K562 (cell line): ENCODE data around the gene CLIP2. TPM values are rescaled to one million over a fixed set of nuclear protein-coding genes. Genes with fewer than 3 reads are reported as not detected.
A peak's percentile ranks its signal among the peaks of the same experiment; 100 is the strongest.

Experiments
- ARID1B ChIP-seq: fragments of 450-650 bp; IDR thresholded peaks from 2 replicates; pipeline ENCODE4 v1.6.1; 2016; ENCODE audit warnings: antibody characterized with exemption, mild to moderate bottlenecking, inconsistent platforms
- ATF1 ChIP-seq, 2 experiments: fragments of 450-650 bp in 1 of 2; IDR thresholded peaks; 2 replicates each; pipeline ENCODE4 v1.6.1; 2016; ENCODE audit warnings: missing compliant biosample characterization in 1 of 2, missing genetic modification characterization in 1 of 2
- BCOR ChIP-seq: fragments of 450-650 bp; IDR thresholded peaks from 2 replicates; pipeline ENCODE4 v1.6.1; 2016
- DPF2 ChIP-seq: fragments of 450-650 bp; IDR thresholded peaks from 2 replicates; pipeline ENCODE4 v1.6.1; 2016
- EP300 ChIP-seq: IDR thresholded peaks from 2 replicates; pipeline ENCODE4 v1.6.1; 2012; ENCODE audit warnings: low read length, improper control_type of control experiment
- ETV1 ChIP-seq: fragments of 450-650 bp; conservative IDR thresholded peaks from 2 replicates; pipeline ENCODE4 v1.6.1; 2016; ENCODE audit warnings: missing genetic modification characterization, control low read depth, low read depth, missing compliant biosample characterization
- GATAD2A ChIP-seq: fragments of 450-650 bp; IDR thresholded peaks from 2 replicates; pipeline ENCODE4 v1.6.1; 2017
- JUN ChIP-seq, 2 experiments: sonication (generic) in 1 of 2; formaldehyde crosslinking in 1 of 2; IDR thresholded peaks; 2 replicates each; pipeline versions ENCODE4 v1.6.1 to v1.8.0; 2012 to 2022; ENCODE audit warnings: borderline replicate concordance in 2 of 2, mild to moderate bottlenecking in 2 of 2, improper control_type of control experiment in 1 of 2, low read depth in 1 of 2, low read length in 1 of 2, missing genetic modification reagents in 1 of 2
- MTA1 ChIP-seq: fragments of 450-650 bp; IDR thresholded peaks from 2 replicates; pipeline ENCODE4 v1.6.1; 2017; ENCODE audit warnings: borderline replicate concordance
- PCBP1 ChIP-seq: fragments of 200-400 bp; formaldehyde crosslinking; IDR thresholded peaks from 2 replicates; pipeline ENCODE4 v1.6.1; 2018; ENCODE audit warnings: mild to moderate bottlenecking, low read depth, low read length; ENCODE audit not compliant: poor library complexity, severe bottlenecking
- RBM25 ChIP-seq: fragments of 200-400 bp; formaldehyde crosslinking; IDR thresholded peaks from 2 replicates; pipeline ENCODE4 v1.6.1; 2018; ENCODE audit warnings: low read length, low read depth, moderate library complexity; ENCODE audit not compliant: severe bottlenecking
- SRF ChIP-seq, 2 experiments: fragments of 250-450, 450-650 bp in 1 of 2; sonication (Bioruptor Pico) in 1 of 2; sonication (generic) in 1 of 2; formaldehyde crosslinking; IDR thresholded peaks; 2 replicates each; pipeline versions ENCODE4 v1.5.0 to v1.5.1; 2020 to 2022; ENCODE audit warnings: mild to moderate bottlenecking in 1 of 2, missing genetic modification reagents in 1 of 2
- SRSF7 ChIP-seq: fragments of 200-400 bp; formaldehyde crosslinking; optimal IDR thresholded peaks from 2 replicates; pipeline ENCODE3; 2017; ENCODE audit warnings: mild to moderate bottlenecking, low read depth, low read length
- TEAD1 ChIP-seq, 2 experiments: fragments of 450-650 bp in 1 of 2; sonication (generic) in 1 of 2; formaldehyde crosslinking; IDR thresholded peaks; 2 replicates each; pipeline versions ENCODE4 v1.4.0 to v1.8.0; 2020 to 2022; ENCODE audit warnings: mild to moderate bottlenecking in 2 of 2, missing genetic modification reagents in 1 of 2
- TEAD4 ChIP-seq, 2 experiments: sonication (generic) in 1 of 2; formaldehyde crosslinking in 1 of 2; IDR thresholded peaks; 2 replicates each; pipeline versions ENCODE4 v1.6.1 to v1.8.0; 2012 to 2022; ENCODE audit warnings: borderline replicate concordance in 1 of 2, inconsistent platforms in 1 of 2, low read length in 1 of 2, mild to moderate bottlenecking in 1 of 2, missing genetic modification reagents in 1 of 2
- XRCC5 ChIP-seq: fragments of 200-400 bp; formaldehyde crosslinking; IDR thresholded peaks from 2 replicates; pipeline ENCODE4 v1.6.1; 2017; ENCODE audit warnings: low read depth, mild to moderate bottlenecking, low read length
- ZBTB17 ChIP-seq: fragments of 450-650 bp; formaldehyde crosslinking; IDR thresholded peaks from 2 replicates; pipeline ENCODE4 v1.4.0; 2020; ENCODE audit warnings: mild to moderate bottlenecking
- ZC3H11A ChIP-seq: IDR thresholded peaks from 2 replicates; pipeline ENCODE4 v1.6.1; 2012; ENCODE audit warnings: low read depth, low read length, improper control_type of control experiment
- ZEB2 ChIP-seq: fragments of 450-650 bp; IDR thresholded peaks from 2 replicates; pipeline ENCODE4 v1.6.1; 2016
- ZNF143 ChIP-seq: sonication (generic); formaldehyde crosslinking; IDR thresholded peaks from 2 replicates; pipeline ENCODE4 v1.9.0; 2022; ENCODE audit warnings: mild to moderate bottlenecking, missing genetic modification reagents
- polyA plus RNA-seq, 8 experiments: library from polyadenylated mRNA; depleted of rRNA in 4 of 8; stranded (reverse) in 5 of 8; unstranded in 3 of 8; fragments of >200 nt; fragmentation: Nextera tagmentation in 2 of 8; fragmentation: Illumina TruSeq in 1 of 8; extraction: Ambion mirVana in 2 of 8; extraction: Trizol in 1 of 8; gene quantifications; 2 replicates each; pipeline versions ENCODE4 v1.2.1 to v1.2.3, GENCODE V29; 2011 to 2014; ENCODE audit warnings: inconsistent platforms in 1 of 8, missing spikeins in 1 of 8
- total RNA-seq, 7 experiments: library from RNA; depleted of rRNA in 6 of 7; stranded (reverse); fragments of >200 nt in 6 of 7; fragmentation: Illumina TruSeq in 2 of 7; extraction: Trizol in 2 of 7; gene quantifications; 2 replicates each; pipeline versions ENCODE4 v1.2.1 to v1.2.3, GENCODE V29; 2011 to 2021; ENCODE audit warnings: low replicate concordance in 1 of 7
- TF ChIP-seq, protein P1 (sequence below): sonication (generic); formaldehyde crosslinking; IDR thresholded peaks from 2 replicates; pipeline ENCODE4 v1.9.0; 2022; ENCODE audit warnings: mild to moderate bottlenecking, missing genetic modification reagents
- TF ChIP-seq, protein P2 (sequence below): sonication (generic); formaldehyde crosslinking; IDR thresholded peaks from 2 replicates; pipeline ENCODE4 v1.9.0; 2022; ENCODE audit warnings: mild to moderate bottlenecking, missing genetic modification reagents
- TF ChIP-seq, protein P3 (sequence below), 2 experiments: fragments of 250-450 bp in 1 of 2; fragments of 450-650 bp in 1 of 2; sonication (Bioruptor Pico) in 1 of 2; IDR thresholded peaks; 2 replicates each; pipeline versions ENCODE4 v1.6.1 to v1.8.0; 2016 to 2021; ENCODE audit warnings: mild to moderate bottlenecking in 2 of 2, moderate library complexity in 2 of 2, missing compliant biosample characterization in 1 of 2, missing genetic modification characterization in 1 of 2
- TF ChIP-seq, protein P4 (sequence below): fragments of 450-650 bp; IDR thresholded peaks from 2 replicates; pipeline ENCODE4 v1.6.1; 2017; ENCODE audit warnings: antibody characterized with exemption

The CLIP2 gene
- total and polyA plus RNA-seq, 9 of the 15 experiments (the other 6 are each of a cell fraction or from before 2014, with no cell fraction given): 0.07 to 5.4 (median 2.1) TPM

DNA sequence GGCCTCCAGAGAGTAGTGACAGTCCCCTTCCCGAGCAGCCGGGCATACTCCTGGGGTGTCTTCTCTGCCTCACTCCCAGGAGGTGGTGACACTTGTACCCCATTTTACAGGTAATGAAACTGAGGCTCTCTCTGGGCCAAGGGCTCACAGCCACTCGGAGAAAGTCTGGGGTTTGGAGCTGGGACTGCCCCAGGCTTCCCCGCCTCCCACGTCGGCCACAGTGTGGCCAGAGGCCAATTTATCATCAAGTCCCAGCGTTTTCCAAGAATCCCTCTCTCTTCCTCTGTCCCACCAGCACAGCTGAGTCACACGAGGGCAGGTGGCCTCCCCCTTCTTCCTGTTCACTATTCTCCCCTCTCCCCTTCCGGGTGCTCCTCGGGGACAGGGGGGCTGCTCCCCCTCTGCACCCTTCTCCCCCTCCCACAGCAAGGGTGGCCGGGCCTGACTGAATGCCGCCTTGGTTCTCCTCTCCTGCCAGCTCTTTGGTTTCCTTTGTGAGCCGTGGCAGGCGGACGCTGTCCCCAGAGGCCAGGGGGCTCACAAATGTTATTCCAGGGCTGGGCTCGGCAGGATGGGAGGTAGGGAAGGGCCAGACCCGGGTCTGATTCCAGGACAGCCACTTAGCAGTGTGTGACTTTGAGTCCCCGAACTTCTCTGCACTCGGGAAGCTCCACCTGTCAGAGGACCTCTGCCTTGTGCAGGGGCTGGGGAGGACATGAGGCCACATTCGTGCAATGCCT lies 17.7 kb downstream of the CLIP2 start (continued):
- TF ChIP-seq, protein P1, sequence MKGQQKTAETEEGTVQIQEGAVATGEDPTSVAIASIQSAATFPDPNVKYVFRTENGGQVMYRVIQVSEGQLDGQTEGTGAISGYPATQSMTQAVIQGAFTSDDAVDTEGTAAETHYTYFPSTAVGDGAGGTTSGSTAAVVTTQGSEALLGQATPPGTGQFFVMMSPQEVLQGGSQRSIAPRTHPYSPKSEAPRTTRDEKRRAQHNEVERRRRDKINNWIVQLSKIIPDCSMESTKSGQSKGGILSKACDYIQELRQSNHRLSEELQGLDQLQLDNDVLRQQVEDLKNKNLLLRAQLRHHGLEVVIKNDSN (CRISPR knock-in tag): 0 out of 2 replicates have a peak, but pooled peaks have one; percentile 11
- TF ChIP-seq EP300 (peak; percentile 57; the same call in 1 of the 2 replicates), ZC3H11A (no peak), SRF (CRISPR knock-in tag; IDR thresholded peaks at IDR 0.05) (no peak; a peak in 1 of 4 replicates), ZNF143 (CRISPR knock-in tag) (no peak), DPF2 (peak; percentile 56; the same call in 1 of the 2 replicates), TEAD4 (IDR thresholded peaks at IDR 0.05; ENCODE audit: low read length) (no peak), TEAD4 (CRISPR knock-in tag; IDR thresholded peaks at IDR 0.05; ENCODE audit: borderline replicate concordance) (peak; percentile 81), RBM25 (peak; percentile 97), TEAD1 (CRISPR knock-in tag; IDR thresholded peaks at IDR 0.05) (0 out of 4 replicates have a peak, but pooled peaks of 1 of the 2 experiments have one; percentile 36), ZBTB17 (0 out of 2 replicates have a peak, but pooled peaks have one; percentile 21), ARID1B (peak; percentile 75), JUN (IDR thresholded peaks at IDR 0.05; ENCODE audit: borderline replicate concordance, low read depth, low read length) (peak; percentile 74), JUN (CRISPR knock-in tag; IDR thresholded peaks at IDR 0.05; ENCODE audit: borderline replicate concordance) (0 out of 2 replicates have a peak, but pooled peaks have one; percentile 78), MTA1 (0 out of 2 replicates have a peak, but pooled peaks have one; percentile 22), GATAD2A (peak; percentile 87; the same call in 1 of the 2 replicates), BCOR (peak; percentile 97), ZEB2 (no peak), SRSF7 (no peak), PCBP1 (no peak), ETV1 (tag) (0 out of 2 replicates have a peak, but pooled peaks have one; percentile 8), XRCC5 (peak; percentile 44; the same call in 1 of the 2 replicates), ATF1 (CRISPR knock-in tag; IDR thresholded peaks at IDR 0.05) (no peak), ATF1 (tag; IDR thresholded peaks at IDR 0.05) (0 out of 2 replicates have a peak, but pooled peaks have one; percentile 13)
- TF ChIP-seq, protein P2, sequence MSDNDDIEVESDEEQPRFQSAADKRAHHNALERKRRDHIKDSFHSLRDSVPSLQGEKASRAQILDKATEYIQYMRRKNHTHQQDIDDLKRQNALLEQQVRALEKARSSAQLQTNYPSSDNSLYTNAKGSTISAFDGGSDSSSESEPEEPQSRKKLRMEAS (CRISPR knock-in tag): peak; percentile 73; the same call in 1 of the 2 replicates
- TF ChIP-seq, protein P3, sequence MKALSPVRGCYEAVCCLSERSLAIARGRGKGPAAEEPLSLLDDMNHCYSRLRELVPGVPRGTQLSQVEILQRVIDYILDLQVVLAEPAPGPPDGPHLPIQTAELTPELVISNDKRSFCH (CRISPR knock-in tag; IDR thresholded peaks at IDR 0.05): no peak
- TF ChIP-seq, protein P3 (tag; IDR thresholded peaks at IDR 0.05): 0 out of 2 replicates have a peak, but pooled peaks have one; percentile 60
- TF ChIP-seq, protein P4, sequence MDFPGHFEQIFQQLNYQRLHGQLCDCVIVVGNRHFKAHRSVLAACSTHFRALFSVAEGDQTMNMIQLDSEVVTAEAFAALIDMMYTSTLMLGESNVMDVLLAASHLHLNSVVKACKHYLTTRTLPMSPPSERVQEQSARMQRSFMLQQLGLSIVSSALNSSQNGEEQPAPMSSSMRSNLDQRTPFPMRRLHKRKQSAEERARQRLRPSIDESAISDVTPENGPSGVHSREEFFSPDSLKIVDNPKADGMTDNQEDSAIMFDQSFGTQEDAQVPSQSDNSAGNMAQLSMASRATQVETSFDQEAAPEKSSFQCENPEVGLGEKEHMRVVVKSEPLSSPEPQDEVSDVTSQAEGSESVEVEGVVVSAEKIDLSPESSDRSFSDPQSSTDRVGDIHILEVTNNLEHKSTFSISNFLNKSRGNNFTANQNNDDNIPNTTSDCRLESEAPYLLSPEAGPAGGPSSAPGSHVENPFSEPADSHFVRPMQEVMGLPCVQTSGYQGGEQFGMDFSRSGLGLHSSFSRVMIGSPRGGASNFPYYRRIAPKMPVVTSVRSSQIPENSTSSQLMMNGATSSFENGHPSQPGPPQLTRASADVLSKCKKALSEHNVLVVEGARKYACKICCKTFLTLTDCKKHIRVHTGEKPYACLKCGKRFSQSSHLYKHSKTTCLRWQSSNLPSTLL: no peak
